Testis (tissue), 3 donors: ENCODE data around the gene RGS21. TPM values are rescaled to one million over a fixed set of nuclear protein-coding genes. Genes with fewer than 3 reads are reported as not detected.

Experiments used
- polyA plus RNA-seq: library from polyadenylated mRNA; stranded (reverse); fragments of 350-450 nt; fragmentation: Illumina TruSeq; extraction: RNeasy Lipid Tissue Mini Kit (QIAGEN cat#74804); gene quantifications from one replicate; pipeline ENCODE4 v1.2.3, GENCODE V29; 2014; ENCODE audit warnings: low read depth, low replicate concordance; ENCODE audit not compliant: insufficient read depth
- total RNA-seq, 2 donors: library from RNA; depleted of rRNA; stranded (reverse); fragments of >200 nt; gene quantifications; one replicate each; pipeline ENCODE4 v1.2.3, GENCODE V29; 2016

The RGS21 gene
- total and polyA plus RNA-seq, 3 donors from 2014 or later = not detected

Other genes with a start within 250 kb of the RGS21 start
- gene RGS18, start 158.5 kb upstream of the RGS21 start, total RNA-seq = 1 to 10 TPM in 1 of 2 donors, under 1 TPM in 1; 0.79 to 1.7 TPM
- gene RGS18, start 158.5 kb upstream of the RGS21 start, polyA plus RNA-seq = 0.75 TPM